Activated CD4-positive, CD25-positive, alpha-beta regulatory T cell treated with anti-CD3 and anti-CD28 coated beads, Interleukin-2, amount 50 U/mL, for 24 hours (primary cell): ENCODE data around the gene RAB28.
A peak's percentile ranks its signal among the peaks of the same experiment; 100 is the strongest.

Source experiments
- ATAC-seq, 2 donors: fragments of 150-1000 bp; cut with Tn5 transposase; one replicate each; pipeline ENCODE4 v1.10.0; 2021; ENCODE audit warnings: mild to moderate bottlenecking in 1 of 2, moderate library complexity in 1 of 2

The RAB28 gene

GRCh38 chr4:13509442-13509841 is 25.3 kb upstream of the RAB28 start:
- ATAC-seq, result no peak

GRCh38 chr4:13504374-13504773 is 20.2 kb upstream of the RAB28 start:
- no peak for ATAC-seq

DNA sequence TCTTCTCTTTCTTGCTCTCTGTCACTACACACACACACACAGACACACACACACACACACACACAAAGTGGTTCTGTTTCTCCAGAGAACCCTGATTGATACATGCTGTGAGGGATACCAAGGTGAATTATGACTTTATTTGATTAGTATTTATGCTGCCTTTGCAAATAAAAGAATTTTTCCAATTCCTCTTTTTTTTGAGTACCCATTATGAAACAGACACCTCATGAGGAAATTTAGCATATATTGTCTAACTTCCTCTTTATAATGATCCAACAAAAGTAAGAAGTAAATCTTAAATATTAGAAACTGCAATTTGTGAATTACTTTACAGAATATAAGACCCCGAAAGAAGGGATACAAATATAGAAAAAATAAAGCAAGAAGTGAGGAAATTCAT is 14.3 kb upstream of the RAB28 start:
- no peak for ATAC-seq

- ATAC-seq, result no peak
Measured at GRCh38 chr4:13496605-13497004, 12.5 kb upstream of the RAB28 start.

DNA sequence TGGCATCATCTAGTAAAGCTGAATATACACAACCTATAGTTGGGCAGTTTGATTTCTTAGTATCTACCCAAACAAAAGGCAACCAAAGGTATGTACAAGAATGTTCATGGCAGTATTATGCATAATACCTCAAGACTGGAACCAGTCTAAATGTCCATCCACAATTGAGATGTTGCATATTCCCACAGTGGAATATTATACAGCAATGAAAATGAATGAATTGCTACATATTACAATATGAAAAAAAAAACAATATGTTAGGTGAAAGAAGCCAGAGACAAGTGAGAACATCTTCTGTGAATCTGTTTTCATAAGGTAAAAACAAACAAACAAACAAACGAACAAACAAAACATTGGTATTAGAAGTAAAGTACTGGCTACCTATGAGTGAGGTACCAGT is 11.6 kb upstream of the RAB28 start:
- ATAC-seq, result no peak

DNA sequence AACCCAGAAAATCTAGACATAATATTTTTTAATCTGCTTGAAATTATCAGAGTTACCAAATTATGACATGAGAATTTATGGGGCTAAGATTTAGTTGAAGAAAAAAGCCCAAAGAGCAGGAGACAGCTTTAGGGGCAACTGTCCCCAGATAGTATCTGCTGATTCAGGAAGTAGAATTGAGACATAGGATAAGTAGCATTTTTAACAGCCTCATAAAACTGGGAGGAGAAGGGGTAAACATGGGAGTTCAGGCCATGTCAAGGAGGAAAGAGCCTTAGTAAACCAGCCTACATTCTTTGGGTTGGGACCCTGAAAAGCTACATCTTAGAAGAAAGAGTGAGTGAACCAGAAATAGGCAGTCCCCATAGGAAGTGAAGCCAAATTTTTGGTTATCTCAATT is 9.7 kb upstream of the RAB28 start:
- ATAC-seq, result no peak

DNA sequence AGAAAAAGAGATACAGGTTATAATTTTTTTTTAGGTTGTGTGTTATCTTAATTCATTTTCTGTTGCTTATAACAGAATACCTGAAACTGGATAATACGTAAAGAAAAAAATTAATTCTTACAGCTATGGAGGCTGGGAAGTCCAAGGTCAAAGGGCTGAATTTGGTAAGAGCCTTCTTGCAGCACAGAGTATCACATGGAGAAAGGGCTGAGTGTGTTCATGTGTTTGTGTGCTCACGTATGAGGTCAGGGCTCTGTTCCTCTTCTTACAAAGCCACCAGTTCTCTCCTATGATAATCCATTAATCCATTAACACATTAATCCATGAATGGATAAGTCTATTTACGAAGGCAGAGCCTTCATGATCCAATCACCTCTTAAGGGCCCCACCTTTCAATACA is 8.6 kb upstream of the RAB28 start:
- no peak for ATAC-seq

GRCh38 chr4:13484749-13485221 is 645 bp upstream of the RAB28 start:
- peak; percentile 26 to 28 for ATAC-seq

DNA sequence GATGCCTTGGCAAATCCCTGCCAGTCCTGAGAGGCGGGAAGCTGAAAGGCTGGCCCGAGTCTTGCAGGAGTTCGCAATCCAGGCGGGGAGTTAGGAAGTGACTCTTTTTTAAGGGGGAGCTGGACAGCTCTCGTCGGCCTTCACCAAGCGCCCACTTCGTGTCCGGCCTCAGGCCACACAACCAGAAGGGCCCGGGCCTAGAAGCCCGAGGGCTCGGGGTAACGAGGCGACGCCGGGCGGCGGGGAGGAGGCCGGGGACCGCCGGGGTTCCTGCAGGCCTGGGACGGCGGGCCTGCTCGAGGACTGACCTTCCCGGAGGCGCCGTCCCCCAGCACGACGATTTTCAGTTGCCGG is 395 bp downstream of the RAB28 start:
- peak in 1 of 2 donors; percentile 6 for ATAC-seq

DNA sequence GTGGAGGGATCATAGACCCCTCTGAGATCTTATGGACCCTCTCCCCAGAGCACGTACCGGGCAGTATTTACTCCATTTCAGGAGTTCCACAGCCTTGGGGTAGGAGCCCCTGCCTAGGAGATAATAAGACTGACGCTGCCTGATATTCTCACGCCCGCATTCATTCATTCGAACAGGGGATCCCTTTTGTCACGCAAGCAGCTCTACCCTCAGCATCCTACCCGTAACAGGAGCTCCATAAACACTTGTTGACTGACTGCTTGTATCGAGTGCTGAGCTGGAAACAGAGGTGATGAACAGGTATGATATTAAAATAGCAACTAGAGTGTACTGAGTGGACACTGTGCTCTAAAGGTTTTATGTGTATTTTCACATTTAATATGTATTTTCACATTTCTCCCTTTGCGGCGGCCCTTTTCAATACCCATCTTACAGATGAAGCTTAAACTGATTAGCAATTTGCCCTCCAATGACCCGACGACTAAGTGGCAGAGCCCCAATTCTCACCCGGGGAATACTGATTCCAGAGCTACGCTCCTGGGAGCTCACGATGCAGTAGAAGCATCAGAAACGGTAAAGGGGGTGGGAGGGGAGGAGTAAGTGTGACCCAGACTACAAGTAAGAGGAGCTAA is 888 bp downstream of the RAB28 start:
- ATAC-seq, result no peak

DNA sequence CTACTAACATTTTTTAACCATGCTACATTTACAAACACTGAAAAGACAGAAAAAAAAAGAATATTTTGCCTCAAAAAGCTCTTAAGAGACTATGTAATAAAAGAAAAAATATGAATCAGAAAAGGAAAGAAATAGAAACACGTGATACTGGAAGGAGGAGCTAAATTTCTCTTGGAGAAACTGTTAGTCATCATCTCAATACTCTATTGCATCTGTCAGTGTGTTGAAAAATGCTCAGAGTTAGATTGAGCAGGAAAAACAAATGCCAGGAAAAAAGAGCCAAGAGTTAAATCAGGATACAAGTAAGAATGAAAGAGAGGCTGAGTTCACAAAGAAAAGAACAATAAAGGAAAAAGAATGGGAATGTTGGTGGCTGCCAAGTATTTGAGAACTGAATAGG is 2.6 kb downstream of the RAB28 start:
- ATAC-seq, result no peak

DNA sequence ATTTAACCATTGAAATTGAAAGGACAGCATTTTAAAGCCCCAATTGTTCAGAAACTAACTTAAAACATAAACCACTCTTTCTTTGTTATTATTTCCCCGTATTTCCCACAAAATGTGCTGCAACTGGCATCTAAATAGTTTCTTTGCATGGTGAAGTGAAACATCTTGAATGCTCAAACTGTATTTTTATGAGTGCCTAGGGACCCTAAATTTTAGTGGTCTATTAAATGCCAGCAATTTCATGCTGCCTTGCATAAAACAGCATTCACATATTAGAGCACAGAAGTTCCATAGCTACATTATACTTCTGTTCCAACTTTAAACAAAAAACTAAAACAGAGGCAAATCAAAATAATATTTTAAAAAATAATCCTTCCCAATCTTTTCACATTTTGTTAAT is 5.4 kb downstream of the RAB28 start:
- ATAC-seq, result no peak

DNA sequence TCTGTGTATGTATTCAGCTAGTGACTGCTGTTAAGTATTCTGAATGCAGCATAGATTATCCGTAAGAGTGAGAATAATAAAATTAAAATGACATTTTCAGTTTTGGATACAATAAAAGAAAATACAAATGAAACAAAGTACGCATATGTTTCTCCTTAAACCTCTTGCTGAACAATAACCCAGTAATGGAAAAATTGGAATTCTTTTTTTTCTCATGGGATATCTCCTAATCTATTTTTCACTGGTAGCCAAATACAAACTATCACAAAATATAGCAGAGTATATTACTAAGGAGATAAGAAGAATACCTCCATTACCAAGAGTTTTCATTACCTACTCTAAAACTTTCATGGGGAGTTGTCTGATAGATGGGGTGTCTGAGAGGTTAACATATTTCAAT is 6.0 kb downstream of the RAB28 start:
- no peak for ATAC-seq

DNA sequence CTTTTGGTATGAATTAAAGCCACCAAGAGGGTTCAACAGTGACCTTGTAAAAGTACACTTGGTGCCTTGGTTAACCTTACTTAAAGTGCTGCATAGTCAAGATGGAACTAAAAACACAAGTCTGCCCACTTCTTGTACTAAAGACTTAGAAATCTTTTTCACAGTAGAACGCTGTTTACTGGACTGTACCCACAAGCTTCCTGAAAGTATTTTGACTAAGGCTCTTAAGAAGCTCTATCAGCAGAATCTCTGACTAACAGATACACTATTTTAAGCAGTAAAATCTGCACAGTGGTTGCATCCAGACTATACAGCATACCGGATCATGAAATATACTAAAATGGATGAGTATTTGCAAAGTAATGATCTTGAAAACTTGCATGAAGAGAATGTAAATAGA is 7.2 kb downstream of the RAB28 start:
- peak; percentile 32 to 74 for ATAC-seq

GRCh38 chr4:13476152-13476551 is 8.0 kb downstream of the RAB28 start:
- no peak for ATAC-seq

- no peak for ATAC-seq
Measured at GRCh38 chr4:13471400-13471799, 12.7 kb downstream of the RAB28 start.

GRCh38 chr4:13470379-13470778 is 13.8 kb downstream of the RAB28 start:
- no peak for ATAC-seq

- no peak for ATAC-seq
Measured at GRCh38 chr4:13464973-13465372, 19.2 kb downstream of the RAB28 start.

GRCh38 chr4:13464543-13464942 is 19.6 kb downstream of the RAB28 start:
- ATAC-seq, result no peak

DNA sequence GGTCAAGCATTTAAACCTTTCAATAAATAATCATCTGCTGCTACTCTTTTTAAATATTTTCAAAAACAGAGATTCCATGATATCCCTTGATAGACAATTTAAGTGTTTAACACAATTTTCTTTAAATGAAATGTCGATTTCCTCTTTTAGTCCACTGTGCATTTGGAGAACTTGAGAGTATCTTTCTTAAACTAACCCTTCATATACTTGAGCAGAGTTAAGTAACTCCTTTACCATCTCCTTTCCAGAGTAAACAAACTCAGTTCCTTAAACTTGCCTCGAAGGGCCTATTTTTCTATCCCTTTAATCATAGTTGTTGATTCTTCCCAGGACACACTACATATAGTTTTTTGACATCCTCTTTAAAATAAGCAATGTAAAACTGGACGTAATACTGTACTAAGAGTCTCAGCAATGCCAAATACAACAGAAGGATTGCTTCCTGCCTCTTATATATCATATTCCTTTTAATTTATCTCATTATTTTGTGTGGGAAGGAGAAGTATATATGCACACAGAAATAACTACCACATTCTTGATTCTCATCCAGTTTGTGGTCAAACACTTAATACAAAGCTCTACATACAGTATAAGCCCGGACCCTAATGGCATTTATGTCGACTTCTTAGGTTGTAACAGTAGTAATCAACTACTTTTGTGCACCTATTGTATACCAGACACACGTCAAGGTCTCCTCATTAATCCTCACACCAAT is 22.8 kb downstream of the RAB28 start:
- no peak for ATAC-seq

DNA sequence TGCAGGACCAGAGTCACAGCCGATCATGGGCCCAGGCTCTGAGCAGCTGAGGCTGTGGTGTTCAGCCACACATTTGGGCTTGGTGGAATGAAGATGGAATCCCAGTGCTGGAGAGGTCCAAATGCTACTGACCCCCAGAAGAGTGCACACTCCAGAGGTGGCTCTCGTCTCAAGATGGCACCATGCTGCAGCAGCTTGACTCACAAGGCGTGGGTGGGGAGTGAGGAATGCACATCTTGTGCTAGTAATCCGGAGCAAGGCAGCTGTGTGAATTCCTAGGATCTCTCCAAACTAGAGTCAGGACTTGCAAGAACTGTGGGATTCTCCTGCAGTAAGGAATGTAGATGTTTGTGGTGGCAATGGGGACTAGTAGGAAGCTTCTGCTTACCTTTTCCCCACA is 28.7 kb downstream of the RAB28 start:
- ATAC-seq, result no peak

DNA sequence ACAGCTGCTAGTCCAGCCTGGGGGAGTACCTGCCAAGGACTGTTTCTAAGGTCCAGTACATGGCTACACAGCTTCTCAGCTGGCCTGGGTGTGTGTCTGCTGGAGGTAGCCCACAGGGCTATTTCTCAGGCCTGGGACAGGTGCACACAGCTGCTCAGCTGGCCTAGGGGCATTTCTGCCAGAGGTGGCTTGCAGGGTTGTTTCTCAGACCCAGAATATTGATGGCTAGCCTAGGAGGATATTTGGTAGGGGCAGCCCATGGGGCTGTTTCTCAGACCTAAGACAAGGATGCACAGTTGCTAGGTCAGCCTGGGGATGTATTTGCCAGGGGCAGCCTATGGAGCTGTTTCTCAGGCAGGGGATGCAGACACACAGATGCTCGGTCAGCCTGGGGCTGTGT is 29.4 kb downstream of the RAB28 start:
- no peak for ATAC-seq

GRCh38 chr4:13452927-13453579 is 31.1 kb downstream of the RAB28 start:
- peak; percentile 24 to 68 for ATAC-seq

DNA sequence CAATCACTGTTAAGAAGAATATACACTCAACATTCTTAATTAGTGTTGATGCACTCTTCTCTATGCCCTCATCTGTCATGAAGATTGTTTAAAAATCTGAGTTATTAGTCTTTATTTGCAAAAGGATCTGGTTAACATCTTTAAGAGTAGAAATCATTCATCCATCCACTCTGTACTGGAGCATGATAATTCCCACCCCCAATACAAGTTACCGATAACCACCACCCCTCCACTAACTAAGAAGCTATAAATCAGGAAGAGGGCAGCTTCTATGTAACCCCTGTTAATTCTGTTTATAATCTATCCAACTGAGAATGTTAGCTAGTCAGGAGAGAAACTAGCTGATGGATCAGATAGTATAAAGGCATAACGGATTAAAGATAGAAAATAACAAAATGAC is 34.5 kb downstream of the RAB28 start:
- no peak for ATAC-seq
